Adrenal gland (tissue), 5 donors: ENCODE data around the gene SIGLEC10.

Experiments used
- CTCF ChIP-seq, 6 experiments: fragments of 450-650 bp in 4 of 6; fragments of 200-600 bp in 2 of 6; sonication (generic) in 1 of 6; IDR thresholded peaks; 1 replicate in 5 of 6; 2 replicates in 1 of 6; pipeline versions ENCODE4 v1.5.1 to v1.8.0; 2016 to 2021; ENCODE audit warnings: antibody characterized with exemption in 6 of 6, mild to moderate bottlenecking in 2 of 6, moderate library complexity in 1 of 6
- POLR2A ChIP-seq, 2 donors: fragments of 450-650 bp; IDR thresholded peaks; one replicate each; pipeline ENCODE4 v1.6.1; 2017; ENCODE audit warnings: antibody characterized with exemption in 2 of 2, mild to moderate bottlenecking in 2 of 2, moderate library complexity in 1 of 2
- donor health status: DM: no; HTN: no; CAD: no.

DNA sequence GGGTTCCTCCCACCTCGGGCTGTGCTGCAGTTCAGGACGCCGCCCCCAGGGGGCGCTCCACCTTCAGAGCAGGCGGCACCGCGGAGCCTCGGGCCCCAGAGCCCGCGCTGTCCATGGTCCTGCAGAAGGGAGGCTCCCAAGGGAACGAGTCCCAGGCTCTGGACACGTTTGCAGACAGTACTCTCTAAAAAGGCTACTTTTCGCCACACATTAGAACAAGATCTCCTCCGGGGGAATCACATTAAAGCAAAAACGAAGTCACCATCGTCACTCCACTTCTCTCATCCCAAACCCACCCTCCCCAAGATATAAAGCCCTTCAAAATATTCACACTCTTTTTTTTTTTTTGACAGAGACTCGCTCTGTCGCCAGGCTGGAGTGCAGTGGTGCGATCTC is 4.6 kb upstream of the SIGLEC10 start:
- TF ChIP-seq CTCF (IDR thresholded peaks at IDR 0.05): peak; percentile 91 to 99 (median 96)
- TF ChIP-seq POLR2A (IDR thresholded peaks at IDR 0.05): no peak
